ENCODE results near the gene CPB2.

CPB2 gene

DNA sequence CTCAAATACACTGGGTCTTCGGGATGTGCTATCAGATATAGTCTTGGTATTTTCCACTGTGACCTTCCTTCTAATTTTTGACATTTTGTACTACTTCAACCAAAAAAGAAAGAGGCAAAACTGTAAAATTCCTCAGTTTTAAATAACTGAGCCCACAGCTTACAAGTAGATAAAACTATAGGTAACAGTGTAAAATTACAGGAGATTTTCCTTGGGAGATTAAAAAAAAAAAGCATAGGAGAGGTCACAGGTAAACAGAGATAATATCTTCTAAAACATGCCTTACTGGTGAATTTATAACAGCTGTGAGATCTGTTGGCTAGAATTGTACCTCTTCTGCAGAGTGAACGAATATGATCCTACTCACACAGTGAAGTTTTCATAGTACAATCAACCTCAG lies 59.4 kb downstream of the CPB2 start:
- DNase-seq = no peak

DNA sequence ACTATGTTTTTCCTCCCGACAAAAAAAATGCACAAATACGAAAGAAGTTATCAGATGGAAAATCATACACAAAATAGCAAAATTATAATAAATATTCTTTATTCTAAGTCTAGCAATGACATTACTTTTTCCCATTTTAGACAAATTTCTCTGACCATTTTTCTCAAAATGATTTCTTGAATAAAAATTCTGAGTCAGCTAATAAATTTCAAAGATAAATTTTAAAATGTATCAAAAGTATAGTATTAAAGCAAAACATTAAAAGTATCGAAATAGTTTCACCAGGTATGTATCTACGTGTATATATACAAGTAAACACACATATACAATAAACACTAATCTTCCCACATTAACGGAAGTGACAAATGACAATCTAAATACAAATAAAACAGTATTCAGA lies 61.2 kb downstream of the CPB2 start:
- DNase-seq = no peak

DNA sequence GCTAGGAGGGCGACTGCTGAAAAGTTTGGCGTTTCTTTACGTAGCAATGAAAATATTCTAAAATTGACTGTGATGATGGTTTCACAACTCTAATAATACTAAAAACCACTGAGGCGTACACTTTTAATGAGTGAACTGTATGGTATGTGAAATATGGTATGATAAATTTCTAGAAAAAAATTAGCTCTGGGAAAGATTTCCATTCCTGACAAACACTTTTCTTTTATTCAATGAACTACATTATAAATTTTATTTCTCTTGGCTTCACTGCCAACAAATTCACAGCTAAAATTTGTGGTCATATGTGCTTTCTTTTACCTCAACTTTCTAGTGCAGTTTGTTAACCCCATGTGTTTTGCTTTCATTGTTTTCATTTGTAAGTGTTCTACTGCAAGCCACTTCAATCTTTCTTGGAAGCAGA lies 63.4 kb downstream of the CPB2 start:
- no peak for DNase-seq

DNA sequence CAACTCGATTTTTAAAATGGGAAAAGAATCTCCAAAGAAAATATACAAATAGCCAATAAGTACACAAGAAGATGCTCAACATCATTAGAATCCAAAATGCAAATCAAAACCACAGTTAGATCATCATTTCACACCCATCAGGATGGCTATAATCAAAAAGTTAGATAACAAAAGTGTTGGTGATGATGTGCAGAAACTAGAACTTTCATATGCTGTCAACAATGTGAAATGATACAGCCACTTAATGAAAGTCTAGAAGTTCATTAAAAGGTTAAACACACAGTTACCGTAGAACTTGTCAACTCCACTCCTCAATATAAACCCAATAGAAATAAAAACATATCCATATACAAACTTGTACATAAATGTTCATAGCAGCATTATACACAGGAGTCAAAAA lies 64.1 kb downstream of the CPB2 start:
- DNase-seq = no peak

DNA sequence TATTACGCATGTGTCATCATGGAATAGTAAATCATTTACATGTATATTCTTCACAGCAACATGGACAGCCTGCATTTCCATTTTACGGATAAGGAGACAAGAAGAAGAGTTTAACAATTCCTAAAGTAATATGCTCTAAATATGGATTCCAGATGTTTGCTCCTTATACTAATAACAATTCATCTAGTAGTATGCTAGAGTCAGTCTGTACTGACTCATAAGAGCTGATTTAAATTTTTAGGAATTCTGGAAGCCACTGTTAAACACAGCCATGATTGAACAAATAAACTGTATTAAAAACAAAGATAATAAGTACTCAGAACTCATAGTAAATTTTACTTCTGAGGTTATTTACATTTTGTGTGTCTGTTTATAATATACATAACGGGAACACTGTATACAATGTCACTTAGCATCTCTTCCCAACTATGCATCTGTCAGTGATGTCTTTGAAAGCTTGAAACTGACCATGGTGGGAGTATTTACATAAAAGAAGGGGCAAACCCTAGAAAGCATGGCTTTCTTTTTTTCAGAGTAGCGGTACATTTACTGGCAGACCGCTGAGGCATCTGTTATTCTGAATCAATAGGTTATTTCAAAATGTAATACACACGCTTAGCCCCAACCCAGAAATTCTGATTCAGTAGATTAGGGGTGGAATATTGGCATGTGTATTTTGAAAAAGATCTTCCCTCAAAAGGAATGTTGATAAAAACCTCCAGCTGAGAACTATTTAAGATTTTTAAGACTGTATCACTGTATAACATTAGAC lies 65.2 kb downstream of the CPB2 start:
- DNase-seq = no peak

DNA sequence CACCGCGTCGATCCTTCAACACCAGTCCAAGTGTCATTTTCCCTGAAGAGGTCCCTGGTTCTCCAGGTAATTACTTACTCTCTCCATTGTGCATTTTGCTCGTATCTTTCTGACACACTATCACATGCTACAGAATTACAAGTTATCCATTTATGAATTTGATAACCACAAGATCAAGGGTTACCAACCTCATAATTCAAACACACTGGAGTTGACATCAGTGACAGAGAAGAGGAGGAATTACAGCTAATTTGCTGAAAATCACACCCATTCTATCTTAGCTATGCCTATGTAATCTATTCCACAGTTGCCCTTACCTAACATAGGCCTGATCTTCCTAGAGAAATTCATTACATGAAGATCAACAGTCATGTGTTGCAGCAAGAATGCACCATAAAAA lies 66.5 kb downstream of the CPB2 start:
- DNase-seq = no peak

DNA sequence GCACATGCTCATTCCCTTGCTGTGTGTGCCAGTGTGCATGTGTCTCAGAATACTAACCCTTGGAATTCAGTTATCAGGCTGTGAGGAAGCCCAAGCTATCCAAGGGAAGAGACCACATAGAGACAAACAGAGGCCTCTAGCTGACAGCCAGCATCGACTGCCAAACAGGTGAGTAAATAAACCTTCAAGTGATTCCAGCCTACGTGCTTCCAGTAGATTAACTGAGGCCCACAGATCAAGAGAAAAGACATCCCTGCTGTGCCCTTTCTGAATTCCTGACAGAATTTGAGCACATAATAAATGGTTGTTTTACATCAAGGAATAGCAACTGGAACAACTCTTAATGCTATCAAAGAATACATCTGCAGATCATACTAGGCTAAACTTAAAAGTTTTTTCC lies 69.8 kb downstream of the CPB2 start:
- no peak for DNase-seq

DNA sequence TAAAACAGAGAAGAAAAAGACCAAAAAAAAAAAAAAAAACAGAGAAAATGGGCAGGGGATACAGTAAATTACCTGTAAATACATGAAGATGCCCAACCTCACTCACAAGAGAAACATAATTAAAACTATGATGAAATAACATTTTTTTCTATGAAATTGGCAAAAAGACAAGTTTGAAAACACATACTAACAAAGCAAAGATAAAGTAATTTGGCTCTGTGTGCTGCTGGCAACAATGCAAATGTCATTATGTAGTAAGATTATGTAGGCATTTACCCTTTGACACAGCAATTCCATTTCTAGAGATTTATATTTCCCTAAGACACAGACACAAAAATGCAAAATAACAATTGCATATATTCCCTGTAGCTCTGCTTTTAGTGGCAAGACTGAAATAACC lies 72.5 kb downstream of the CPB2 start:
- no peak for DNase-seq

DNA sequence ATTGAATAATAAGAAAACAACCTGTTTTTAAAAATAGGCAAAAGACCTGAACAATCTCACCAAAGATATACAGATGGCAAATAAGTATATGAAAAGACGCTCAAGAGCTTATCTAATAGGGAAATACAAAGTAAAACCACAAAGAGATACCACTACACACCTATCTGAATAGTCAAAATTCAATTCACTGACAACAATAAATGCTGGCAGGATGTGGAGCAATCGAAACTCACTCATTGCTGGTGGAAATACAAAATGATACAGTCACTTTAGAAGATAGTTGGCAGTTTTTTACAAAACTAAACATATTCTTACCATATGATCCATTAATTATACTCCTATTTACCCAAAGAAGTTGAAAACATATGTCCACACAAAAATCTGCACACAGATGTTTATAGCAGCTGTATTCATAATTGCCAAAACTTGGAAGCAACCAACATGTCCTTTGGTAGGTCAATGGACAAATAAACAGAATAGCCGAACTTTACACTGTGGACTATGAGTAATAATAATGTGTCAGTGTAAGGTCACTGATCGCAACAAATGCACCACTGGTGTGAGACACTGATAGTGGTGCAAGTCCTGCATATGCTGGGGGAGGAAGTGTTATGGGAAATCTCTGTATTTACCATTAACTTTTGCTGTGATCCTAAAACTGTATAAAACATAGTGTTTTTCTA lies 73.1 kb downstream of the CPB2 start:
- DNase-seq = no peak

DNA sequence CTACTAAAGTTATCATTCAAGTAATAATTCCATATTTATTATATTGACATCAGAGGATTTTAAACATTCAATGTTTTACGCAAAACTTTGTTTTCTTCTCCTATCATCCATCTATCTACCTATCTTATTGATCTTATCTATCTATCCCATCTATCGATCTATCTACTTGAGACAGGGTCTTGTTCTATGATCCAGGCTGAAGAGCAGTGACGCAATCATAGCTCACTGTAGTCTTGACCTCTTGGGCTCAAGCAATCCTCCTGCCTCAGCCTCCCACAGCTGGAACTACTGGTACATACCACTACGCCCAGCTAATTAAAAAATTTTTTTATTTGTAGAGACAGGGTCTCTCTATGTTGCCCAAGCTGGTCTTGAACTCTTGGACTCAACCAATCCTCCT lies 79.7 kb downstream of the CPB2 start:
- no peak for DNase-seq

DNA sequence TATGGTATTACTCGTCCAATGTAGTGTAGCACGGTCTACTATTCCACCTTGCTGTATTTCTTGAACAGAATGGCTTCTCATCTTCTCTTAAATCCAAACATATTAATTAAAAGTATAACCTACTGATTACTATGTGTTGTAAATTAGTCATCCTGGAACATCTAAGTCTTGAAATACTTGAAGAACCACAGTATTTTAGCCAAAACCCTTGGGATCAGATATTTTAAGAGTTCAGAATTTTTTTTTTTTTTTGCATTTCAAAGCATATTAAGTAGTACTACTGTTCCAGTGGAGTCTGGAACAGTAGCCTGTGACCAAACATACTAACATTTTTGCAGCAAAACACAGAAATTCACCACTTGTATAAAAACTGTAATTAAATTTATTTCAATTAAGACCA lies 82.4 kb downstream of the CPB2 start:
- DNase-seq = no peak

DNA sequence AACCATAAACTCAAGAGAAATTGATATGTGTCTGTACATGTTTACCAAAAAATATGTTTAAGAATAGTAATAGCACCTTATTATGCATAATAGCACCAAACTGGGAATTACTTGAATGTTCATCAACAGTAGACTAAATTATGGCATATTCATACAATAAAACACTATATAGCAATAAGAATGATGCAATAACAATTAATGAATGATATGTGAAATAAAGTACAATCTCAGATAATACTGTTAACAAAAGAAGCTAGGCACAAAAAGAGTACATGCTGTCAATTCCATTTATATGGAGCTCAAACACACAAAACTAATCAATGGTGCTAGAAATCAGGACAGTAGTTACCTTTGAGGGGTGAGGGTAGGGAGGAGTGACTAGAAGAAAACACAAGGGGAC lies 88.6 kb downstream of the CPB2 start:
- DNase-seq = no peak

DNA sequence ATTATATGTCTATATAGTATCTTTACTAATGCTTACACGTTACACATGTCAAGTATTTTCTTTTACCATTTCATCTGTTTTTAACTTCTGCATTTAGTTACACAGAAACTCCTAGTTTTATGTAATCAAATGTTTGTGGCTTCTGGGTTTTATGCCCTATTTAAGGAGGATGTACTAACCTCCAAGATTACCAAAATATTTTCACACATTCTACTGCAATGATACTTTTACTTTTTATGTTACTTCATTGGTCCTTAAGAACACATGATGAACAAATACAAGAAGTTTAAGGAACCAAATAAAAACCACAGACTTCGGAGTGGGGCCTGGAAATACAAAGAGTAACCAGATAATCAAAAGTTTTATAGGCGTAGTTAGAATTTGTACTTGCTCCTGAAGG lies 89.5 kb downstream of the CPB2 start:
- DNase-seq = no peak

DNA sequence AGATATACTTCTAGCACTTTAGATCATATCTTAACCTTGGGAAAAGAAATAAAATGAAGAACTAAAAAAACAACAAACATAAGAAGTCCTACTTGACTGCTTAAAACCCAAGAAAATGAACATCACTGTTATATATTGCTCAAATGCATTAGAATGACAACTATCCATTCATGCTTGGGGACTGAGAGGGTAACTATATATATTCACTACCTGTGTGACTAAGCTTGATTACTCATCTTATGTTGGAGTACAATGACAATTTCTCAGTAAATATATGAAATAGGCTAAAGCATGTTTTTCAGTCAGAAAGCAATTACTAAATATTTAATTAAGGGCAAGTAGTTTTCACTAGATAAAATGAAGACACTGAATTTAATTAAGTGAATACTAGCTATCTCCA lies 92.4 kb downstream of the CPB2 start:
- DNase-seq = no peak

DNA sequence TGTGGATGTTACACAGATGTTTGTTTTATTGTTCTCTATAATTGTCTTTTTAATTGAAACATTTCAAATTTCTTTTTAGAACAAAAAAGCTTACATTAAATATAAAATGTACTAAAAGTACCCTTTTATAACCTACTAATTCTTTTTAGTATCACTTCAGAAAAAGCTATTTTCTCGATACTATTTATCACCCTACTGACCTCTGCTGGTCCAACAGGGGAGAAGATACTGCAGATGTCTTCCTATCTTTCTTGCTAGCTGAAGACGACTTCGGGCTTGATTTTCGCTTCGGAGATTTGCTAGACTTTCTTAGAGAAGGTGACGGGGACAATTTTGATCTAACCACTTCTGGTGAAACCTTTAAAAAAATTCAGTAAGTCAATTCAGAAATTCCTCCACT lies 94.7 kb downstream of the CPB2 start:
- DNase-seq = no peak

DNA sequence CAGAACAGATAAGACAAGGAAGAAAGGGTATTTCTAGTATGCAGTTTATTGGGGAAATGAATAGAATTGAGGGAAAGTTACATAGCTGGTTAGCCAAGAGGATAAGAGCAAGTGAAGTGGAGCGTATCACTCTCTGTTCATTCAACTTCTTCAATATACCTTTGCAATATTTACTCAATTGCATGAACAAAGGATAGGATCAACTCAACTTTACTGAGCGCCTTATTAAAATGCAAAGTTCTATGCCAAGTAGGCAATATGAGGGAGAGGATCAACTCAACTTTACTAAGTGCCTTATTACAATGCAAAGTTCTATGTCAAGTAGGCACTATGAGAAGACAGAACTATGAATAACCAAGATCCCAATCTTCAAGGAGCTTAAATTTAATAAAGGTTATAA lies 96.2 kb downstream of the CPB2 start:
- no peak for DNase-seq

DNA sequence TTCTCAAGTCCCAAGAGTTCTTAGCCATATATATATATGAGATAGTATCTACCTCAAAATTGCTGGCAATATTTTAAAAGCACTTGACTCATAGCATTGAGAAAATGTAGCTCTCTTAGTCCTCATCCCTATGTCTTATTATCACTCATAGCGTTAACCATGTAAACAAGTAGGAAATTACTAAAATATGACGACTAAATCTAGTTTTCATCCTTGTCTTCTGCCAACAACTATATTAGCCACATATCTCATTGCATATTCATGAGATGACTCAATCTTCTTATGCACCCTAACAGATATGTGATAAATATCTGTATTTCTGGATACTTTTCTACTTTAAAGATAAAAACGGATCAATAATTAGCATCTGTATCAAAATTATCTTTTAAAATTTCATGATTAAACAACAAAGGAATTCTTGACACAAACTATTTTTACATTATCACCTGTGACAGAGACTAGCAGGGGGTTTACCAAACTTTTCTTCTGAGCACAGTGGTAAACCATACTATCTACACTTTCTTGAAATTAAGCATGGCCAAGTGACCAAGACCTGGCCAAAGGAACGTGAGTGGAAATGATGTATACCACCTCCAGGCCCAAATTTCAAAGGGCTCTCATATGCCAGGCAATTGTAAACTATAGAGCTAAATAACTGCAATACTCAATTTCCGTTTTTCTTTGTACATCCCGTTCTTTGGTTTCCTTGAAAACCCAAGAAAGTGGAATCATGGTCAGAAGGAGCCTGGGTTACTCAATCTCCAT lies 98.0 kb downstream of the CPB2 start:
- DNase-seq = no peak

DNA sequence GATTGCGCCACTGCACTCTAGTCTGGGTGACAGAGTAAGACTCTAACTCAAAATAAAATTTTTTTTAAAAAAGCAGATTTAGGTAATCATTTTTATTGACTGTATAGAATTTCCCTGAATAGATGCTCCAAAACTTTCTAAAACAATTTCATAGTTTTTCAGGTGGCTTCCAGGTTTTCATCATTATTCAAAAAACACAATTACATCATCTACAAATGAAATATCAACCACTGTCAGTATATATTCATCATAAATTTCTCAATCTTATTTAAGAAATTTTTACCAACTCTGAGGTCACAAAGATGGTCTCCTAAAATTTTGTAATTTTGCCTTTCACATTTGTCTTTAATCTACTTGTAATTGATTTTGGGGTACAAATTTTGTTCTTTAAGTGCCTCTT lies 100.3 kb downstream of the CPB2 start:
- DNase-seq = no peak
